Panc1 (cell line): ENCODE data around the gene ARL13B.

ENCODE experiments used
- CTCF ChIP-seq: fragments of 450-650 bp; IDR thresholded peaks from 2 replicates; pipeline ENCODE4 v1.5.1; 2017; ENCODE audit warnings: mild to moderate bottlenecking
- POLR2AphosphoS5 ChIP-seq: IDR thresholded peaks from 2 replicates; pipeline ENCODE4 v1.6.1; 2012; ENCODE audit warnings: mild to moderate bottlenecking, low read depth, low read length, moderate library complexity
- REST ChIP-seq, 2 experiments: IDR thresholded peaks; 2 replicates each; pipeline ENCODE4 v1.6.1; 2011 to 2012; ENCODE audit warnings: low read depth in 2 of 2, control low read depth in 1 of 2, low read length in 1 of 2, mild to moderate bottlenecking in 1 of 2, moderate library complexity in 1 of 2; ENCODE audit not compliant: insufficient read depth in 1 of 2
- SIN3A ChIP-seq: IDR thresholded peaks from 2 replicates; pipeline ENCODE4 v1.6.1; 2012; ENCODE audit warnings: low read depth, mild to moderate bottlenecking, low read length, moderate library complexity, borderline replicate concordance; ENCODE audit not compliant: insufficient read depth

GRCh38 chr3:94062513-94063404 is 82.8 kb downstream of the ARL13B start, which contains the start of the genes DHFR2 and NSUN3:
- no peak for TF ChIP-seq CTCF
- TF ChIP-seq SIN3A = peak; percentile 93; the same call in 1 of the 2 replicates
- no peak for TF ChIP-seq REST (IDR thresholded peaks at IDR 0.05; ENCODE audit: insufficient read depth in 1 of 2, low read depth in 2 of 2, low read length in 1 of 2)
- TF ChIP-seq POLR2AphosphoS5 = peak; percentile 94
